ENCODE measurements around the gene MAPT.

GRCh38 chr17:45868276-45868675, 26.1 kb upstream of the MAPT start:
- TF ChIP-seq CTCF (IDR thresholded peaks at IDR 0.05; ENCODE audit: low read depth, low read length, poor library complexity, severe bottlenecking) (no peak), EZH2phosphoT487 (IDR thresholded peaks at IDR 0.05; ENCODE audit: borderline replicate concordance, low read length) (no peak)
